ENCODE measurements around the gene TLCD3B.
"Not testable (repeated sequence)": the region's sequence is repeated elsewhere in the genome, so short reads cannot be mapped to it uniquely, and the experiment has no call there.

The TLCD3B gene

GRCh38 chr16:30060836-30061554 is 29.9 kb upstream of the TLCD3B start:
- DNase-seq (ENCODE audit: low read depth) = no peak

GRCh38 chr16:30060346-30060745 is 29.3 kb upstream of the TLCD3B start:
- DNase-seq (ENCODE audit: low read depth) = no peak

- DNase-seq (ENCODE audit: low read depth) = peak; percentile 17
These were observed 24.0 kb upstream of the TLCD3B start for GRCh38 chr16:30054959-30055553.

GRCh38 chr16:30054451-30054850 is 23.4 kb upstream of the TLCD3B start:
- no peak for DNase-seq (ENCODE audit: low read depth)

GRCh38 chr16:30053376-30054015 is 22.4 kb upstream of the TLCD3B start:
- DNase-seq (ENCODE audit: low read depth) = no peak

DNA sequence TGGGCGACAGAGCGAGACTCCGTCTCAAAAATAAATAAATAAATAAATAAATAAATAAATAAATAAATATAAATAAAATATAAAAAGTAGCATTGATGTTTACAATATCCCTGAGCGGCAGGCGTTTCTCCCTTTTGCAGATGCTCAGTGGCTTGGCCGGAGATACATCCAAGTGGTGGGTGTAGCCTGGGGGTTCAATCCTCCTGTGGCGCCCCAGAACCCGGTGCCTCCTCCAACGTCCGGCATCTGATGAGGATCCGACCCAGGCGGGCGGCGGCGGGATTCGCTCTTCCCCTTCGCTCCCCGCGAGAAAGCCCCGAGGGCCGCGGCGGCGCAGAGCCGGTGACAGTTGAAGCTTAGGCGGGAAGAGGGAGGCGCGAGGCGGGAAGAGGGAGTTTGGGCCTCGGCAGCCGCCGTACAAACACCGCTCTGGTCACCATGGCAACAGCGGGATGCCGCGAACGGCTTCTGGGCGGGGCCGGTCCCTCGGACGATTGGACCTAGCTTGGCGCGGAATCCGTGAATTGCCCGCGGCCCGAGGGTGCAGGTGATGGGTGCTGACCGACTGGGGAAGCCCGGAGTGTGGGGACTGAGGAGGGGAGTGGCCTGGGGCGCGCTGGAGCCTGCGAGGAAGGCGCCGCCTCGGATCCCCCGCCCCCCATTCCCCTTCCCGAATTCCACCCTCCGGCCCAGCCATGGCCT is 21.8 kb upstream of the TLCD3B start:
- peak; percentile 79 for DNase-seq (ENCODE audit: low read depth)

DNA sequence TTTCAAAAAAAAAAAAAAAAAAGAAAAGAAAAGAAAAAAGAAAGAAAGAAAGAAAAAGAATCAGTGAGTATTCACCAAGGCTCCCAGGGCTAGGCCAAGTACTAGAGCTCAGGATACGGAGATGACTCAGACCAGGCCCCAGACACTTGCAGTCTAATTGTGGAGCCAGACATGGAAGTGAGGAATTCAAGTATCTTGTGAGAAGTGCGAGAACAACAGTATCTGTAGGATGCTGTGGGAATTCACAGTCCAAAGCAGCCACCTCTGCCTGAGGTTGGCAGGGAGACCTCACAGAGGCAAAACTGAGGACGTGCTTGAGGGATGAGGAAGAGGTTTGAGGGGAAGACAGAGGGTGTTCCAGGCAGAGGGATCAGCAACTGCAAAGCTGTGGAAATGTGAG is 20.4 kb upstream of the TLCD3B start:
- DNase-seq (ENCODE audit: low read depth) = no peak

DNA sequence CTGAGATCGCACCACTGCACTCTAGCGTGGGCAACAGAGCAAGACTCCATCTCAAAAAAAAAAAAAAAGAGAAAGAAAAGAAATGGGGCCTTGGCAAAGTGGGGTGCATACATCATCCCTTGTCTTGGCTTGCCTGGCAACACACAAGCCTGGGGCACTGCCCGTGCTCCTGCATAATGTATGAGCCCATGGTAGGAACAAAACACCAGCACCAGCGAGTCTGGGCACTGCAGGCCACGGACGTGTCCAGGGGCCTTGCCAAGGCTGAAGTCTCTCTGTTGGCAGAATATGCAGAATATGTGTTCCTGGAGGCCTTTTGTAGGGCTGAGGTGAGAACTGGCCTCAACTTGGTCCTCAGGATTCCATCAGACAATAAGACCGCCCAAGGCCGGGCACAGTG is 18.8 kb upstream of the TLCD3B start:
- DNase-seq (ENCODE audit: low read depth) = no peak

DNA sequence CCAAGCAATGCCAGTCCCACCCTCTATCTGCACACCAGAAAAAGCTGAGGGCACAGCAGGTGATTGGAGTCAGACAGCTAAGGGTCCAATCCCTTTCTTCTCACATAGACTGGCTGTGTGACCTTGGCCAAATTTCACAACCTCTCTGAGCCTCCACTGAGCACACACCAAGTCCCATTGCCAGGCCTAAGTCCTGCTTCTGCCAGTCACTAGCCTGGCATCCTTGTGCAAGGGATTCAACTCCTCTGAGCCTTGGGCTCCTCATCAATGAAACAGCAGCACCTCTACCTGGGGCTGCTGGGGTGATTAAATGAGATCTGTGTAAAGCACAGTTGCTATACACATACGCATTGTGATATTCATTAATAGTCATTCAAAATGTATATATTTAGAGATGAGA is 15.5 kb upstream of the TLCD3B start:
- no peak for DNase-seq (ENCODE audit: low read depth)

- DNase-seq (ENCODE audit: low read depth) = no peak
These were observed 15.1 kb upstream of the TLCD3B start for GRCh38 chr16:30046178-30046577.

DNA sequence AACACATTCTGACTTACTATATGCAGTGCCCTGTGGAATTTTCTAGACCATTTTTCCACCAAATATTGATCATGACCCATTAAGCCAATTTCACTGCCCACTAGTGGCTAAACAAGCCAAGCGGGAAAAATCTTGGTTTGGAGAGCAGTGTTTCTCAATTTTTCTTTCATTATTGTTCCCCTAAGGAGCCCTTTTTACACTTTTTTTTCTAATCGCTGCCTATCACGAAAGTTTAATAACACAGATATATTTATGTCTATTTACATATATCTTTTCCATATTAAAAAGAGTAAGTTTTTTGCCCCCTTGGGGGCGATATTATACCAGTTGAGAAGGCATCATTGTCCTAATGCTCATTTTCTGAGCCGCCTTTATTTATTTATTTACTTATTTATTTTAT is 10.8 kb upstream of the TLCD3B start:
- no peak for DNase-seq (ENCODE audit: low read depth)

DNA sequence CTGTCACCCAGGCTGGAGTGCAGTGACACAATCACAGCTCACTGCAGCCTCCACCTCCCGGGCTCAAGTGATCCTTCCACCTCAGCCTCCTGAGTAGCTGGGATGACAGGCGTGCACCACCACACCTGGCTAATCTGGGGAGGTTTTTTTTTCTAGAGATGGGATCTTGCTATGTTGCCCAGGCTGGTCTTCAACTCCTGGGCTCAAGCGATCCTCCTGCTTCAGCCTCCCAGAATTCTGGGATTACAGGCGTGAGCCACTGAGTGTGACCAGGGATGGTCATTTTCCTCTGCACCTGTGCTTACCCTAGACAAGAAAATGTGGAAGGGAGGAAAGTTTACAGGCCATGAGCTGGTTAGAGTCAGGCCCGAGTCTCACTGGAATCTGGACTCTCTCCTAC is 9.6 kb upstream of the TLCD3B start:
- not testable (repeated sequence) for DNase-seq (ENCODE audit: low read depth)

GRCh38 chr16:30040221-30040620 is 9.2 kb upstream of the TLCD3B start:
- no peak for DNase-seq (ENCODE audit: low read depth)

GRCh38 chr16:30033270-30033669 is 2.2 kb upstream of the TLCD3B start:
- DNase-seq (ENCODE audit: low read depth) = no peak

- peak; percentile 33 for DNase-seq (ENCODE audit: low read depth)
These were observed 1.2 kb upstream of the TLCD3B start for GRCh38 chr16:30032083-30032819.

DNA sequence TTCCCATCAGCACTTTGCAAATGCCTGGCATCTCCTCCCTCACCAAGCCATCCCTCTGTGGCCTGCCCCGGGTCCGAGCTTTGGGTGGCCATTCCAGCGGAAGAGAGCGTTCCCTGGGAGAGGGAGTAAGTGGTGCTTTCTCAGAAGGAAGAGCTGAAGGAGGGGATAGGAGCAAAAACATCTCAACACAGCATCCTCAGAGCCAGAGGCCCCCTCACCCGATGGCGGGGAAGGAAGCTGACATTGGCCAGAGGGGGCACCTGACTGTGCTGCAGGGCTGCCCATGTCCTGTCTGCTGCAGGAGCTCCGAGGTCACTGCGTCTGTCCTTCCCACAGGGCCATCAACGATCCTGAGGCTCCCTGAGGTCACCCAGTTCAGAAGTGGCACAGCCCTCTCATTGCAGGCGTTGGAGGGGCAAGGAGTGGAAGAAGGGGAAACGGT is 427 bp upstream of the TLCD3B start:
- no peak for DNase-seq (ENCODE audit: low read depth)

DNA sequence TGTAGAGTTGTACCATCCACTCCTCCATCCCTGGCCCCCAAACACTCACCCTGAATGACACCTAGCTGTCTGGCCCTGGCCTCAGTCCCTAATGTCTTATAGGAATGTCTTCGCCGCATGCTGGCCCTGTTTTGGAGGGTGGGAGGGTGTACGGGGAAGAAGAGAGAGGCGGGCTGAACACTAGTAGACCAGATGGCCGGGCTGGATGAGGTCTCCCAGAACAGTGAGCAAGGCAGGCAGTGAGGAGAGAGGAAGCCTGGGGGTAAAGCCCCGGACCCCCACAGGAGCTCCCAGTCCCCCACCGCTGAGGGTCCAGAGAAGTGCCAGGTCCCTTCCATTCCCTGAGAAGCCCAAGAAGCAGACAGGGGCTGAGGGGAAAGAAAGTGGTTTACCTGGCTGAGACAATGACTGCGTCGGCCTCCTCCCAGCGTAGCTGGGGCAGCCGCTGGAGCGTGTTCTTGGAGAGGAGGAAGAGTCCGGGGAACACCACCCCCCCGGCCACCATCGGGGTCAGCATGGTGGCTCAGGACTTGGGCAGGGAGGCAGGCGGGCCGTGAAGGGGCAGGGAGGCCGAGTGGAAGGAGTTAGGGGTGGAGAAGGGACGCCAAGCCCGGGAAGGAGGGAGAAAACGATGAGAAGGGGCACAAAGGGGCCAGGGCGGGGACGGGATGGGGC is 923 bp downstream of the TLCD3B start:
- DNase-seq (ENCODE audit: low read depth) = no peak

DNA sequence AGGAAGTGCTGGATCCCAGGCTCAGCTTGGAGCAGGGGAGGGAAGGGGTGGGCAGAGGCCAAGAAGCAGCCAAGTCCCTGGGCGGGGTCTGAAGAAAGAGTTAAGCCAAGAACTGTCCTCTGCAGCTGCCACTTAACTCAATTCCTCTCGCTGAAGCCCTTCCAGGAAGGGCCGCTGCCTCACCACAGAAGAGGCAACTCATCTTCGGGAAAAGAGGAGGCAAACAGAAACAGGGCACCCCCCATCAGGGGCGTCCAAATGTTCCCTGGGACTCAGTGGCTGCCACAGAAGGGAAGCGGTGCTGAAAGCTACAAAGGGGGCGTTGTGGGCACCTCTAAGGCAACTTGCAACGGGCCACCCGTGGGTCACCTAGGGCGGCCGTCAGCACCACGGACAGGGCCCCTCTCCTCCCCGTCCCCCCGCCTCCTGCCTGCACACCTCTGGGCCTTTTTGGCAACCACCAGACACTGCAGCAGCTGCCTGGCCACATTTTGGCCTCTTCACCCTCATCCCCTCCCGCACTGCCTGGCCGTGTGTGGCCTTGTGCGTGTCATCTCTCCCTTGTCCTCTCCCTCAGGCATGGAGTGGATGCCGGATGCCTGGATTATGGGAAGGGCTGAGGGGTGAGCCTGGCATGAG is 2.5 kb downstream of the TLCD3B start:
- no peak for DNase-seq (ENCODE audit: low read depth)

GRCh38 chr16:30027588-30028437 is 3.3 kb downstream of the TLCD3B start:
- DNase-seq (ENCODE audit: low read depth) = no peak

- DNase-seq (ENCODE audit: low read depth) = no peak
These were observed 4.6 kb downstream of the TLCD3B start for GRCh38 chr16:30026449-30026848.

Data from activated T-helper 1 cell treated with Interleukin-2 at 50 U/mL for 16 hours (primary cell).